ENCODE measurements around the gene TMEM123. TPM values are rescaled to one million over a fixed set of nuclear protein-coding genes. Genes with fewer than 3 reads are reported as not detected.
A peak's percentile ranks its signal among the peaks of the same experiment; 100 is the strongest.

Gene TMEM123
- total RNA-seq, 1 experiment from 2014 or later = 263 TPM

- Histone ChIP-seq H3K9me3 (replicated peaks) (no peaks in the 10 kb centered on the region), H3K36me3 (peaks cover 45% of the 10 kb centered on the region), H3K27me3 (replicated peaks) (no peaks in the 10 kb centered on the region), H3K27ac (no peak overlapping the region), H3K4me3 (no peak overlapping the region), H3K4me1 (replicated peaks) (peaks cover 13% of the 10 kb centered on the region)
- DNase-seq (ENCODE audit: low read depth in 1 of 2, low spot score in 2 of 2) = no peak
Measured at GRCh38 chr11:102360681-102361080, 91.9 kb downstream of the TMEM123 start.

DNA sequence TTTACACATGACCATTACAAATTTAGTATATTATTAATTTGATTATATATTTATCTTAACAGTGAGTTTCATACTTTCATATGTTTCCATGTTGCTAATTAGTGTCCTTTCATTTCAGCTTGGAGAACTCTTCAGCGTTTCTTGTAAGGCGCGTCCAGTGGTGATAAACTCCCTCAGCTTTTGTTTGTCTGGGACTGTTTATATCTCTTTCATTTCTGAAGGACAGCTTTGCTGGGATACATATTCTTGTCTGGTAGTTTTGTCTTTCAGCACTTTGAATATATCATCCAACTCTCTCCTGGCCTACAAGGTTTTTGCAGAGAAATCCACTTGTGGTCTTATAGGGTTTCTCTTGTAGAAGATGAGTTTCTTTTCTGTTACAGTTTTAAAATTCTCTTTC lies 93.2 kb downstream of the TMEM123 start:
- Histone ChIP-seq H3K27ac (no peak overlapping the region), H3K36me3 (peaks cover 41% of the 10 kb centered on the region), H3K27me3 (replicated peaks) (no peaks in the 10 kb centered on the region), H3K4me1 (replicated peaks) (peaks cover 13% of the 10 kb centered on the region), H3K4me3 (no peak overlapping the region), H3K9me3 (replicated peaks) (no peaks in the 10 kb centered on the region)
- no peak for DNase-seq (ENCODE audit: low read depth in 1 of 2, low spot score in 2 of 2)

DNA sequence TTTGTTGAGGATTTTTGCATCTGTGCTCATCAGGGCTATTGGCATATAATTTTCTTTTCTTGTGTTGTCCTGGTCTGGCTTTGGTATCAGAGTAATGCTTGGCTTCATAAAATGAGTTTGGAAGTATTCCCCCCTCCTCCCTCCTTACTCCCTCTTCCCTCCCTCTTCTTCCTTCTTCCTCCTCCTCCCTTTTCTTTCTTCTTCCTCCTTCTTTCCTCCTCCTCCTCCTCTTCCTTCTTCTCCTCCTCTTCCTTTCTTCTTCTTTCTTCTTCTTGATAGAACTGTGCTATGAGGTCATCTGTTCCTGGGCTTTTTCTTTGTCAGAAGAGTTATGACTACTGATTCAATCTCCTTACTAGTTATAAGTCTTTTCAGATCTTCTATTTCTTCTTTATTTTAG lies 95.4 kb downstream of the TMEM123 start:
- Histone ChIP-seq H3K4me1 (replicated peaks) (peaks cover 13% of the 10 kb centered on the region), H3K27me3 (replicated peaks) (no peaks in the 10 kb centered on the region), H3K36me3 (peaks cover 39% of the 10 kb centered on the region), H3K4me3 (no peak overlapping the region), H3K9me3 (replicated peaks) (no peaks in the 10 kb centered on the region), H3K27ac (no peak overlapping the region)
- DNase-seq (ENCODE audit: low read depth in 1 of 2, low spot score in 2 of 2) = no peak

DNA sequence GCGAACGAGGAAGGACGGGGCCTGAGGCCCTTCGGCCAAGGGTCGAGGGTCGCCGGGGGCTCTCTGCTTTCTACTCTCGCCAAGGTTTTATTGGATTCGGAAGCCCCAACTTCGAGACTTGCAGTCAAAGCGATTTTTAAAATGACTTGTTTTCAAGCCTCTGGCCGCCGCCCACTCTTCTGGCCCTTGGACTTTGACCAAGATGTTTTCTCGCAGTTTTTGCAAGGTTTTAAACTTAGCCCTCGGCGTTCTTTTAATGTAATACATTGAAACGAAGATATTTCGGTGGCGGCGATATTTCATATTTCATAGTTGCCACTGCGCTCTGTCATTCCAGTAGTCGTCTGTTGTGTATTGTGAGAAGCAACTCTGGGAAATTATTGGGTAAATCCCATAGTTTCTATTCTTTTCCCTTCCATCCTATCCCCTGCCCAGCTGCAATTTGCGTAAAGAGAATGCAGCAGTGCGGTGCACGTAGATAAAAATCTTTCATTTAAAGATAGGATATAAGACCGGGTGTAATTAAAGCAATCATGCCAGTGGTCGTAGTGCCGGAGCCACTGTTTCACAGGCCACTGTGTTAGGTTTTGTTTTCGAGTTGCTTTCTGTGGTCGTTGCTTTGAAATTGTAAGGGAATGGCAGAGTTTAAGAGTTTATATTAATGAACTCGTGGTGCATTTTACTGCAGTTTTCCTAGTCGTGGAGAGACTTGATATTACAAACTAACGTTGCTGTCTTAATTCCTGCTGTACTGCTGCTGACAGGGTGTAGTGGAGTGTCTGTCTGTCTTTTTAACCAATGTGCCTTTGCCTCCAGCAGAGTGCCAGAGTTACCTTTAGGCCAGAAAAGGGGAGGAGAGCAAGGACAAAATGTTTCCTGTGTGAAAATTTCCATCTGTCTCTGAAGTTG lies 104.8 kb downstream of the TMEM123 start:
- Histone ChIP-seq H3K27ac (peak overlapping the region; percentile 99), H3K4me1 (replicated peaks) (peaks cover 26% of the 10 kb centered on the region), H3K27me3 (replicated peaks) (no peaks in the 10 kb centered on the region), H3K9me3 (replicated peaks) (no peaks in the 10 kb centered on the region), H3K36me3 (peaks cover 25% of the 10 kb centered on the region), H3K4me3 (peak overlapping the region; percentile 55)
- peak in 1 of 2 experiments; percentile 32 for DNase-seq (ENCODE audit: low read depth in 1 of 2, low spot score in 2 of 2)

- peak within 1 kb of the TSS; percentile 55 for H3K4me3 ChIP-seq
Measured at GRCh38 chr11:102346748-102347461, 105.7 kb downstream of the TMEM123 start, which contains the start of gene BIRC2. BIRC2 (plus strand) TSS chr11:102347214; CDS start chr11:102349855, 2,641 bp downstream.

GRCh38 chr11:102346456-102346747 lies 106.2 kb downstream of the TMEM123 start:
- Histone ChIP-seq H3K4me3 (peak overlapping the region; percentile 55), H3K36me3 (peaks cover 20% of the 10 kb centered on the region), H3K27me3 (replicated peaks) (no peaks in the 10 kb centered on the region), H3K9me3 (replicated peaks) (no peaks in the 10 kb centered on the region), H3K4me1 (replicated peaks) (peaks cover 26% of the 10 kb centered on the region), H3K27ac (peak overlapping the region; percentile 99)
- DNase-seq (ENCODE audit: low read depth in 1 of 2, low spot score in 2 of 2) = no peak

More at GRCh38 chr11:102346748-102347461, 105.7 kb downstream of the TMEM123 start, which contains the start of gene BIRC2:
- peak; percentile 91 for DNase-seq (ENCODE audit: low read depth in 1 of 2, low spot score in 2 of 2)
- peaks cover 20% of the 10 kb centered on the region for H3K36me3 ChIP-seq
- H3K27me3 ChIP-seq (replicated peaks) = no peaks in the 10 kb centered on the region
- H3K27ac ChIP-seq = peak within 1 kb of the TSS; percentile 99
- H3K4me1 ChIP-seq (replicated peaks) = peaks cover 26% of the 10 kb centered on the region
- H3K9me3 ChIP-seq (replicated peaks) = no peaks in the 10 kb centered on the region

Other genes starting within 250 kb of the TMEM123 start
- gene BIRC3, start 135.3 kb downstream of the TMEM123 start, total RNA-seq (2014; rRNA removed; shearing (Covaris generic)) = 0.68 and 5.3 TPM in 2 replicates
- gene BIRC2, start 105.6 kb downstream of the TMEM123 start, total RNA-seq (2014; rRNA removed; shearing (Covaris generic)) = 68.7 and 76.0 TPM in 2 replicates
- gene MMP7, start 78.0 kb upstream of the TMEM123 start, total RNA-seq (2014; rRNA removed; shearing (Covaris generic)) = 0.34 TPM in 1 of 2 replicates, not detected in the other
- not detected in 2 replicates for gene MMP20, start 172.6 kb upstream of the TMEM123 start, total RNA-seq (2014; rRNA removed; shearing (Covaris generic))